Activated T-helper 1 cell treated with anti-CD3 and anti-CD28 coated beads, Interleukin-12 subunit alpha, Interleukin-12 subunit beta, Interleukin-2, Interleukin-4 antibody, amounts not matched to agents 30 ng/mL and 10 ng/mL and 1 ng/mL, durations not matched to agents 14 hours and 24 hours and 36 hours (primary cell): ENCODE results near the gene PLPP4. TPM values are rescaled to one million over a fixed set of nuclear protein-coding genes. Genes with fewer than 3 reads are reported as not detected.
"Not testable (repeated sequence)": the region's sequence is repeated elsewhere in the genome, so short reads cannot be mapped to it uniquely, and the experiment has no call there.

Experiments
- DNase-seq: peaks from one replicate; pipeline ENCODE4 v3.0.0; 2021; ENCODE audit warnings: low spot score
- H3K27ac Mint-ChIP-seq: one replicate; pipeline ENCODE4 v1.8.0; 2021; ENCODE audit warnings: mild to moderate bottlenecking, mixed read lengths
- H3K27me3 Mint-ChIP-seq: one replicate; pipeline ENCODE4 v1.8.0; 2022; ENCODE audit warnings: mild to moderate bottlenecking, moderate library complexity, mixed read lengths; ENCODE audit not compliant: insufficient read depth
- H3K36me3 Mint-ChIP-seq: one replicate; pipeline ENCODE4 v1.8.0; 2021; ENCODE audit warnings: low read depth, mixed read lengths
- H3K4me1 Mint-ChIP-seq: one replicate; pipeline ENCODE4 v1.8.0; 2021; ENCODE audit warnings: low read depth, mixed read lengths
- H3K4me3 Mint-ChIP-seq: one replicate; pipeline ENCODE4 v1.8.0; 2021; ENCODE audit warnings: mild to moderate bottlenecking, moderate library complexity, mixed read lengths
- H3K9me3 Mint-ChIP-seq: one replicate; pipeline ENCODE4 v1.8.0; 2021; ENCODE audit warnings: mixed read lengths
- intact Hi-C: fragments of 100-400 bp; cut with micrococcal nuclease; formaldehyde crosslinking; loops from one replicate; pipeline ENCODE4 v1.15.1; 2024
- total RNA-seq: library from RNA; stranded (reverse); gene quantifications from 2 replicates; pipeline ENCODE4 v1.2.3, GENCODE V29; 2022

The PLPP4 gene
- total RNA-seq, 1 donor from 2014 or later, result not detected

- H3K9me3 Mint-ChIP-seq, H3K27ac Mint-ChIP-seq, H3K36me3 Mint-ChIP-seq, intact Hi-C loops, H3K4me3 Mint-ChIP-seq, DNase-seq, H3K4me1 Mint-ChIP-seq, H3K27me3 Mint-ChIP-seq: not testable (repeated sequence)
Measured at GRCh38 chr10:120504227-120504626, 47.2 kb downstream of the PLPP4 start.

DNA sequence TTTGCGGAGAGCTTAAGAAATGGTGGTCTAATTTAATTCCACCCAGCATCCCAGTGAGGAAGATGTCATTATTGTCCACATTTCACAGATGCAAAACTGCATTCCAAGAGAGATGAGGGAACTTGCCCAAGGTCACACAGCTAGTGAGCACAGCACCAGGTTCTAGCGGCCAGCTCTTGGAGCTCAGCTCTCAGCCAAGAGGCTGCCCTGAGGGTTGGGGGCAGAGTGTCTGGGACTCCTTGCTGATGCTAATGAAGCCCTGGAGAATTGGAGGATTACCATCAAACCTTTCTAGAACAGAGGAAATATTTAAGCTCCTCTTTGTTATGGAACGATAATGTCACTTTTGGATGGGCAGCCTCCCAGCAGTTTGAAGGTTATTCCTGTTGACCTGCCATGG lies 48.0 kb downstream of the PLPP4 start:
- Mint-ChIP-seq H3K36me3 (no peaks in the 10 kb centered on the region), H3K27ac (no peak overlapping the region), H3K9me3 (no peaks in the 10 kb centered on the region), H3K27me3 (peaks cover 1% of the 10 kb centered on the region), H3K4me3 (no peak overlapping the region), H3K4me1 (no peaks in the 10 kb centered on the region)
- no peak for DNase-seq
- intact Hi-C loops, result no loop called here

DNA sequence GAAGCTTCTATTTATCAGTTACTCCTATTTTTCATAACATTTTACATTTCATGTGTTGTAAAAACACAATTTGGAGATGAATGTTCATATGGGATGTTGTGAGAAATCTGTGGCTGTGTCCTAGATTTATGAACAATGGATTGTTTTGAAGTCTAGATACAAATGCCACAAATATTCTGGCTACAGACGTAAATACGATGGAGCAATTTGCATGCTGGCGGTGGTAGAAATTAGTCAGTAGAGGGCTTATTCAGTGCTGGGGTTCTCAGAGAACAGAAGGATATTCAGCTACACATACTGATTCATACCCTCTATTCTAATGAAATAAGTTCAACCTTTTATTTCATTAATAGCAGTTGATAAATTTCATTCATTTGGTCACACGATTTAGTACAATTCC lies 48.8 kb downstream of the PLPP4 start:
- no peaks in the 10 kb centered on the region for H3K9me3 Mint-ChIP-seq
- H3K27me3 Mint-ChIP-seq, result peaks cover 1% of the 10 kb centered on the region
- intact Hi-C loops, result no loop called here
- no peak for DNase-seq
- no peaks in the 10 kb centered on the region for H3K4me1 Mint-ChIP-seq
- H3K4me3 Mint-ChIP-seq, result no peak overlapping the region
- no peaks in the 10 kb centered on the region for H3K36me3 Mint-ChIP-seq
- no peak overlapping the region for H3K27ac Mint-ChIP-seq

DNA sequence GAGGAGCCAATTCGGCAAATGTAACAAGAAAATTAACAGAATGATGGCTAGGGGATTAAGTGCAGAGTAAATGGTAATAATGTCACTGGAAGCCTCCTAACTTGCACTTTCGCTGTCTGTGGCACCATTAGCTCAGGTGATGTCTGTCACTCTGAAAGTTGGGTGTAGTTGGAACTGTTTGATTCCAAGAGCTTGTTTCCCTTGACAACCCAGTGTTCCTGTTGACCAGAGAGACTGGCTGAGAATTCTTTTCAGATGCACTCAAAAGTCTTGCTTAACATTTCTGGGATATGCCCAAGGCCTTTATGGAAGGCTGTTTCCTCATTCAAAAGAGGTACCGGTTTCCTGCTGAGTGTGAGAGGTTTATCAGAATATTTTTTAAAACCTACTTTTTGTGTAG lies 49.6 kb downstream of the PLPP4 start:
- H3K4me1 Mint-ChIP-seq, result no peaks in the 10 kb centered on the region
- DNase-seq, result no peak
- no peaks in the 10 kb centered on the region for H3K9me3 Mint-ChIP-seq
- intact Hi-C loops, result no loop called here
- H3K27ac Mint-ChIP-seq, result no peak overlapping the region
- H3K36me3 Mint-ChIP-seq, result no peaks in the 10 kb centered on the region
- no peak overlapping the region for H3K4me3 Mint-ChIP-seq
- H3K27me3 Mint-ChIP-seq, result peaks cover 1% of the 10 kb centered on the region

DNA sequence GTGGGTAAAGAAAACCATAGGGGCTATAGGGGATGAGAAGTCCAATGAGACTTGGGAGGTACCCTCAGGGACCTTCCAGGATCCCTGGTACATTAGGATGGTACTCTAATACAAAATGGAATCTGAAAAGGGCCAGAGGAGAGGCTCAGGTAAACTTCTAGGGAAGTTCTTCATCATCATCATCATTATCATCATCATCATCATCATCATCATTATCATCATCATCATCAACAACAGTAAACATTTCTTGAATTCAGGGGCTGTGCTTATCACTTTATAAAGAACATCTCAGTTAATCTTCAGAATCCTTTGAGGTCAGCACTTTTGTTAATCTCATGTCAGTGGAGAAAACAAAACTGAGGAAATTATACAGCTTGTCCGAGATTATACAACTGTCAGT lies 50.1 kb downstream of the PLPP4 start:
- H3K27ac Mint-ChIP-seq, result no peak overlapping the region

DNA sequence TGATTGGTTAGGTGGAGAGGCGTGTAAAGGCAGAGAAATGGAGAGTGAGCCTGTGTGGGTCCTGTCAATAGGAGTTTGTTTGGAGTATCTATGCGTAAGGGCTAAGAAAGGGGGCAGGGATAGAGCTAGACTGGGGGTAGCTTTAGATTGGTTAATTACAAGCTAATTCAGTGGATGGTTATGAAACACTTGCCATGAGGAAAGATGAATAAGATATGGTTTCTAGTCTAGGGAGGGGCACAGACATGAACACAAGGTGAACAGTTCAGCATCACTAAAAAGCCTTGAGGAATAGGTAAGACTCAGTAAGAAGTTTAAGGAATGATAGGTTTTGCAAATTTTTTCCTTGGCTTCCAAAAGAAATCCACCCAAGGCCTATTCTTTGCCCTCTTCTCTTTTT lies 50.6 kb downstream of the PLPP4 start:
- no peaks in the 10 kb centered on the region for H3K4me1 Mint-ChIP-seq
- H3K36me3 Mint-ChIP-seq, result no peaks in the 10 kb centered on the region
- intact Hi-C loops, result no loop called here
- no peak for DNase-seq
- no peaks in the 10 kb centered on the region for H3K9me3 Mint-ChIP-seq
- no peak overlapping the region for H3K4me3 Mint-ChIP-seq
- no peaks in the 10 kb centered on the region for H3K27me3 Mint-ChIP-seq
- no peak overlapping the region for H3K27ac Mint-ChIP-seq

More for the DNA sequence above, 50.1 kb downstream of the PLPP4 start:
- no peaks in the 10 kb centered on the region for H3K36me3 Mint-ChIP-seq
- intact Hi-C loops, result no loop called here
- no peak for DNase-seq
- no peaks in the 10 kb centered on the region for H3K27me3 Mint-ChIP-seq
- no peaks in the 10 kb centered on the region for H3K9me3 Mint-ChIP-seq
- H3K4me1 Mint-ChIP-seq, result no peaks in the 10 kb centered on the region
- no peak overlapping the region for H3K4me3 Mint-ChIP-seq

DNA sequence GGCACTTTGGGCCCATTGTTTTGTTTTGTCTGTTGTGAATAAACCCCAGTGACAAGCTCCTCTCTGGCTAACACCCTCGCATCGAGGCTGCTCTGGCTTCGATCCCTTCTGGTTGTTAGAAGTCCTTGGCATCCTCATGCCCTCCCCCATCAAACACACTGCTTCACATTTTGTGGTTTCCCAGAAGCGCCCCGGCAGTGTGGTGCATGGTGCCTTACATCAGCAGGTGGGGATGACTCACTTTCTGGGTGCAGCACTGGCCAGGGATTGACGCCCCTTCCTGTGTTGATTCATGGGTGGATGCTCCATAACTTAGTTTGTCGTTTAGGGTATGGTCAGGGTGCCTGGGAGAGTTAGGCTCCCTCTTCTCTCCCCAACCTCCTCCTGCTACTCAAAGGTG lies 51.4 kb downstream of the PLPP4 start:
- H3K4me1 Mint-ChIP-seq, result no peaks in the 10 kb centered on the region
- H3K27ac Mint-ChIP-seq, result no peak overlapping the region
- DNase-seq, result no peak
- H3K4me3 Mint-ChIP-seq, result no peak overlapping the region
- intact Hi-C loops, result no loop called here
- no peaks in the 10 kb centered on the region for H3K27me3 Mint-ChIP-seq
- H3K36me3 Mint-ChIP-seq, result no peaks in the 10 kb centered on the region
- no peaks in the 10 kb centered on the region for H3K9me3 Mint-ChIP-seq

- Mint-ChIP-seq H3K9me3 (no peaks in the 10 kb centered on the region), H3K4me1 (no peaks in the 10 kb centered on the region), H3K36me3 (no peaks in the 10 kb centered on the region), H3K4me3 (no peak overlapping the region), H3K27me3 (no peaks in the 10 kb centered on the region), H3K27ac (no peak overlapping the region)
- DNase-seq, result no peak
- intact Hi-C loops, result no loop called here
Measured at GRCh38 chr10:120508966-120509365, 51.9 kb downstream of the PLPP4 start.

DNA sequence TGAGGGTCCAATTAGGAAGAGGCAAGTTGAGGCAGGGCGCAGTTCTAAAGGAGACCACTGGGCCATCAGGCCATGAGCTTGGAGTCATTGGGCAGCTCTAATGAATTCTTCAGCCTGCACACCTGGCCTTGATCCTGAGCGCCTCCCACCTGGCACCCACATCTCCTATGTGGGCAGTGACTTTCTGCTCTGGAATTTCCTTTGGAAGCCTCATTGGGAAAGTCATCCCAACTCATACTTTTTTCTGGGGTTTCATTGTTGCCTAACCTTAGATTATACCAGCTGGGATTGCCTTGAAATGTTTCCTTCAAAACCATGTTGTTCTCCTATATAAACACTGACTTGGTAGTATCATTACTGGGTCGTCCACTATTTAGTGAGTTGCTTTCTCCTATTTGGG lies 54.1 kb downstream of the PLPP4 start:
- no peak for DNase-seq
- Mint-ChIP-seq H3K36me3 (no peaks in the 10 kb centered on the region), H3K4me3 (no peak overlapping the region), H3K27ac (no peak overlapping the region), H3K9me3 (no peaks in the 10 kb centered on the region), H3K4me1 (no peaks in the 10 kb centered on the region), H3K27me3 (no peaks in the 10 kb centered on the region)
- intact Hi-C loops, result no loop called here

DNA sequence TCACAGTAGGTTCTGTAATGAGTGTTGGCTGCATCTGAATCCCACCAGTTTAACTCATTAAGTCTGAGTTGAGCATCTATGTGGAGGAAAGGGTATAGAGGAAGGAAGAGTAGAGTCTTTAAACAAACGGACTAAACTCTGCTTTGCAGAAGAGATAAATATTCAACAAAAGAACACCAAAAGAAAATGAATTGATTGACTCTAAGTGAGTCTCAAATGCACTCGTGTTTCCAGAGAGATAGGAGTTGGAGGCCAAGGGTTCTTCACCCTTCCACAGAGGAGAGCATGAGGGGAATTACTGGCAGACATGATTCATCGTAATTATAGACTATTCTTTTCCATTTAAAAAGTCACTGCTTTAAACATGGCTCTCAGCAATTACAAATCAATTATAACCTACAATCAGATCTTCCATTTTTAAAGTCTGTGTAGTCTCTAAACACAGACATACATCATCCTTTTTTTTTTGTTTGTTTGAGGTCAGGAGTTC lies 56.3 kb downstream of the PLPP4 start:
- no peaks in the 10 kb centered on the region for H3K36me3 Mint-ChIP-seq

DNA sequence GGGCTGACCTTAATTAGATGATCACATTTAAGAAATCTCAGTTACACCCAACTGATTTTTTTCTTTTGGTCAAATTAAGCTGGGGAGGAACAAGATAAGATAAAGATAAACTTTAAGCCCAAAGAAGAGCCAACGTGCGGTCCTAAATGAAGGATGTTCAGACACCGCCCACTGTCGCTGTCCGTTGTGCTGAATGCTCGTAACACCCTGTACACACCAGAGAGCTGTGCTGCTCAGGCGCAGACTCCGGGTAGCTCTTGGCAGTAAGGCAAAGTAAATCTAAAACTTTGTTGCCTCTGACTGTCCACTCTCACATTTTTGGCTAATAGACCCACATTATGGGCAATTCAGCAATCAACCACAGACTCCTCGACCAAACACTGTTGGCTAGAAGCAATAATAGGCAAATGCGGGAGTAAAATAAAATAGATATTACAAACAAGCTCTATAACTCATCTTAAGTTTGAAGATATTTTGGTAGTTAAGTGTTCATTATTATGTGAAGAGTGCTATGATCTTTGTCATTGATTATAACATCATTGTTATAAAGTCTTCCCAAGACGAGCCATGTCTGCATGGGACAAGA lies 57.1 kb downstream of the PLPP4 start:
- no peak for DNase-seq
- Mint-ChIP-seq H3K4me1 (no peaks in the 10 kb centered on the region), H3K9me3 (no peaks in the 10 kb centered on the region), H3K4me3 (no peak overlapping the region), H3K27ac (no peak overlapping the region), H3K36me3 (no peaks in the 10 kb centered on the region), H3K27me3 (no peaks in the 10 kb centered on the region)
- intact Hi-C loops, result no loop called here

More for the DNA sequence above, 56.3 kb downstream of the PLPP4 start:
- DNase-seq, result no peak
- Mint-ChIP-seq H3K27me3 (no peaks in the 10 kb centered on the region), H3K4me1 (no peaks in the 10 kb centered on the region), H3K9me3 (no peaks in the 10 kb centered on the region), H3K4me3 (no peak overlapping the region), H3K27ac (no peak overlapping the region)
- intact Hi-C loops, result no loop called here

GRCh38 chr10:120514959-120515358 lies 57.9 kb downstream of the PLPP4 start:
- Mint-ChIP-seq H3K27me3 (no peaks in the 10 kb centered on the region), H3K9me3 (no peaks in the 10 kb centered on the region)
- intact Hi-C loops, result no loop called here

GRCh38 chr10:120515741-120516140 lies 58.7 kb downstream of the PLPP4 start:
- Mint-ChIP-seq H3K27ac (no peak overlapping the region), H3K4me3 (no peak overlapping the region), H3K36me3 (no peaks in the 10 kb centered on the region), H3K4me1 (no peaks in the 10 kb centered on the region), H3K9me3 (no peaks in the 10 kb centered on the region), H3K27me3 (no peaks in the 10 kb centered on the region)
- no peak for DNase-seq
- intact Hi-C loops, result no loop called here

More at GRCh38 chr10:120514959-120515358, 57.9 kb downstream of the PLPP4 start:
- H3K4me3 Mint-ChIP-seq, result no peak overlapping the region
- H3K36me3 Mint-ChIP-seq, result no peaks in the 10 kb centered on the region
- H3K27ac Mint-ChIP-seq, result no peak overlapping the region
- DNase-seq, result no peak
- no peaks in the 10 kb centered on the region for H3K4me1 Mint-ChIP-seq

DNA sequence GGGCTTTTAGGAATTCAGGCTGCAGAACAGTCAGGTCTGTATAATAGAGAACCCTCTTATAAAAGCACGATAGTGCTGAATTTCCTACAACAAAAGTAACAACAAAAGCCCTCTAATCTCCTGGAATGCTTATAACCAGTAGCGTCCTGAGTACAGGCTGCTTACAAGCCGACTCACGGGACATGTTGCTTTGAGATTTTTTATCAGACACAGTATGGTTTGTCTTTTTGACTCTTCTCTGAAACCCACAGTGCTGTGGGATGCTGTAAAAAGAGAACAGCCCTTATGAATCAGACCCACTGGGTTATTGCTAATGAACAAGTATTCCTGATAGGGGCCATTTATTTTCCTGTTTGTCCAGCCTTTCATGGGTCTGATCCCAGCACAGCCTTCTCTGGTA lies 59.4 kb downstream of the PLPP4 start:
- no peak for DNase-seq
- no peak overlapping the region for H3K4me3 Mint-ChIP-seq
- no peaks in the 10 kb centered on the region for H3K4me1 Mint-ChIP-seq
- H3K27me3 Mint-ChIP-seq, result no peaks in the 10 kb centered on the region
- no peak overlapping the region for H3K27ac Mint-ChIP-seq
- H3K9me3 Mint-ChIP-seq, result no peaks in the 10 kb centered on the region
- no peaks in the 10 kb centered on the region for H3K36me3 Mint-ChIP-seq
- intact Hi-C loops, result no loop called here
